Naive thymus-derived CD4-positive, alpha-beta T cell (primary cell): ENCODE measurements around the gene NELFE. TPM values are rescaled to one million over a fixed set of nuclear protein-coding genes. Genes with fewer than 3 reads are reported as not detected.
"Not testable (repeated sequence)": the region's sequence is repeated elsewhere in the genome, so short reads cannot be mapped to it uniquely, and the experiment has no call there.

Source experiments
- ATAC-seq: fragments of 150-1000 bp; cut with Tn5 transposase; 2 replicates; pipeline ENCODE4 v1.10.0; 2021; ENCODE audit warnings: mild to moderate bottlenecking, moderate library complexity
- CTCF ChIA-PET: fragments of 350-600 bp; sonication (Branson Sonifier 250); formaldehyde crosslinking; loops from one replicate; lab custom pipeline; 2021; ENCODE audit warnings: antibody characterized with exemption; lab: Charles Lee
- POLR2A ChIA-PET: fragments of 350-600 bp; sonication (Branson Sonifier 250); formaldehyde crosslinking; loops from one replicate; lab custom pipeline; 2021; ENCODE audit warnings: antibody characterized with exemption, inconsistent platforms; lab: Charles Lee
- DNase-seq, 9 donors: peaks; one replicate each; pipeline versions ENCODE4 v3.0.0 to v3.0.0-alpha.2; 2020 to 2022; ENCODE audit warnings: mixed read lengths in 1 of 9
- H3K27ac ChIP-seq: one replicate; pipeline ENCODE4 v1.7.0; 2013; ENCODE audit warnings: mild to moderate bottlenecking, low read depth, low read length, moderate library complexity
- H3K27me3 ChIP-seq, 2 donors: one replicate each; pipeline ENCODE4 v1.7.0; 2013; ENCODE audit warnings: low read length in 2 of 2, mild to moderate bottlenecking in 2 of 2, moderate library complexity in 2 of 2; ENCODE audit not compliant: control insufficient read depth in 2 of 2, insufficient read depth in 2 of 2
- H3K36me3 ChIP-seq, 3 experiments: 1 replicate in 2 of 3; 2 replicates in 1 of 3; pipeline ENCODE4 v1.7.0; 2013; ENCODE audit warnings: low read length in 3 of 3, mild to moderate bottlenecking in 3 of 3, moderate library complexity in 1 of 3; ENCODE audit not compliant: insufficient read depth in 3 of 3, control insufficient read depth in 2 of 3
- H3K4me1 ChIP-seq, 2 donors: one replicate each; pipeline ENCODE4 v1.7.0; 2013; ENCODE audit warnings: low read length in 2 of 2, mild to moderate bottlenecking in 2 of 2, moderate library complexity in 1 of 2; ENCODE audit not compliant: control insufficient read depth in 2 of 2, insufficient read depth in 2 of 2
- H3K4me3 ChIP-seq: 2 replicates; pipeline ENCODE4 v1.7.0; 2013; ENCODE audit warnings: mild to moderate bottlenecking, low read length
- H3K9me3 ChIP-seq, 3 experiments: 1 replicate in 2 of 3; 2 replicates in 1 of 3; pipeline ENCODE4 v1.7.0; 2013; ENCODE audit warnings: low read length in 3 of 3; ENCODE audit not compliant: control insufficient read depth in 2 of 3
- H3K27ac Mint-ChIP-seq, 9 donors: one replicate each; pipeline ENCODE4 v1.8.0; 2020 to 2022; ENCODE audit warnings: mixed read lengths in 9 of 9, mild to moderate bottlenecking in 8 of 9, moderate library complexity in 5 of 9, inconsistent platforms in 2 of 9
- H3K27me3 Mint-ChIP-seq, 5 donors: one replicate each; pipeline ENCODE4 v1.8.0; 2021 to 2022; ENCODE audit warnings: mixed read lengths in 5 of 5, mild to moderate bottlenecking in 1 of 5
- H3K36me3 Mint-ChIP-seq, 5 donors: one replicate each; pipeline ENCODE4 v1.8.0; 2020 to 2022; ENCODE audit warnings: mixed read lengths in 5 of 5, mild to moderate bottlenecking in 3 of 5, inconsistent platforms in 1 of 5
- H3K4me1 Mint-ChIP-seq, 7 donors: one replicate each; pipeline ENCODE4 v1.8.0; 2020 to 2022; ENCODE audit warnings: mixed read lengths in 7 of 7, mild to moderate bottlenecking in 3 of 7, inconsistent platforms in 1 of 7
- H3K4me3 Mint-ChIP-seq, 10 donors: one replicate each; pipeline ENCODE4 v1.8.0; 2020 to 2022; ENCODE audit warnings: mild to moderate bottlenecking in 10 of 10, mixed read lengths in 10 of 10, moderate library complexity in 6 of 10, inconsistent platforms in 2 of 10
- H3K9me3 Mint-ChIP-seq, 11 donors: one replicate each; pipeline ENCODE4 v1.8.0; 2020 to 2022; ENCODE audit warnings: mixed read lengths in 11 of 11, mild to moderate bottlenecking in 4 of 11, inconsistent platforms in 1 of 11, moderate library complexity in 1 of 11
- intact Hi-C, 2 donors: fragments of 100-400 bp; cut with micrococcal nuclease; formaldehyde crosslinking; loops; one replicate each; pipeline ENCODE4 v1.15.1; 2023
- polyA plus RNA-seq, 2 donors: library from polyadenylated mRNA; unstranded; fragments of 300-500 nt; fragmentation: Illumina TruSeq; gene quantifications; one replicate each; pipeline ENCODE4 v1.2.3, GENCODE V29; 2021
- total RNA-seq, 6 experiments: library from RNA in 5 of 6; stranded (reverse) in 5 of 6; gene quantifications; 1 replicate in 5 of 6; 2 replicates in 1 of 6; pipeline ENCODE4 v1.2.3 and lab custom pipeline; 2021 to 2026

The NELFE gene
- total and polyA plus RNA-seq, 7 experiments from 2014 or later, result 47.5 to 76.6 (median 59.1) TPM

- H3K4me1 ChIP-seq, result peaks cover 12 to 34% of the 10 kb centered on the region in 2 donors
- DNase-seq, H3K27ac ChIP-seq, H3K4me3 ChIP-seq, H3K9me3 ChIP-seq, POLR2A ChIA-PET, H3K27me3 Mint-ChIP-seq, H3K4me3 Mint-ChIP-seq, H3K9me3 Mint-ChIP-seq, H3K36me3 ChIP-seq, H3K27me3 ChIP-seq, ATAC-seq, H3K27ac Mint-ChIP-seq: not testable (repeated sequence)
- Mint-ChIP-seq H3K36me3 (peaks cover 0 to 12% (median 7%) of the 10 kb centered on the region in 5 donors), H3K4me1 (peaks cover 23 to 61% (median 45%) of the 10 kb centered on the region in 7 donors)
- intact Hi-C loops, result loop anchor here in 1 of 2 donors (10.0 kb wide), 2 partner anchors 111 to 241 kb away; partner anchors contain the start of genes CLIC1 and NEU1
- CTCF ChIA-PET, result interaction anchor here (0.9 kb wide), 1 partner anchor 247 kb away, joined by 3 read pairs; no protein-coding TSS in a partner anchor
These were observed 17.3 kb upstream of the NELFE start for GRCh38 chr6:31976065-31976464.

- peaks cover 0 to 19% (median 7%) of the 10 kb centered on the region in 5 donors for H3K36me3 Mint-ChIP-seq
These were observed 14.1 kb upstream of the NELFE start for GRCh38 chr6:31972709-31973350.

GRCh38 chr6:31971993-31972708 lies 13.4 kb upstream of the NELFE start, which contains the start of gene DXO:
Gene DXO, minus strand, starts transcription at chr6:31972138. Its CDS starts 463 bp downstream, at chr6:31971675.
- intact Hi-C loops, result loop anchor here (1.0 to 10.0 kb wide), 3 partner anchors 13 to 237 kb away; partner anchors contain the start of genes SKIC2 (in 2 of the 2), CLIC1 (in 1 of the 2) and NEU1 (in 1 of the 2)
- POLR2A ChIA-PET, result interaction anchor here (0.6 to 6.6 kb wide), 17 partner anchors 7 to 1572 kb away, joined by 3 to 108 read pairs (median 4); partner anchors contain the start of genes EHMT2, MRPS18B, NELFE and SKIC2
- H3K27ac Mint-ChIP-seq, result peak within 1 kb of the TSS; percentile 97 to 100 (median 100)
- no peaks in the 10 kb centered on the region for H3K9me3 ChIP-seq
- H3K4me3 Mint-ChIP-seq, result peak within 1 kb of the TSS; percentile 86 to 99 (median 99)
- H3K4me3 ChIP-seq, result peak within 1 kb of the TSS; percentile 90
- DNase-seq, result peak; percentile 95 to 100 (median 99)
- peaks cover 0 to 35% (median 14%) of the 10 kb centered on the region in 3 experiments for H3K36me3 ChIP-seq
- peaks cover 0 to 7% (median 0%) of the 10 kb centered on the region in 11 donors for H3K9me3 Mint-ChIP-seq
- ATAC-seq, result peak; percentile 94
- peak within 1 kb of the TSS; percentile 97 for H3K27ac ChIP-seq
- H3K27me3 Mint-ChIP-seq, result peaks cover 0 to 5% (median 0%) of the 10 kb centered on the region in 5 donors
- CTCF ChIA-PET, result no interaction called here
- H3K4me1 ChIP-seq, result peaks cover 21 to 22% of the 10 kb centered on the region in 2 donors
- H3K27me3 ChIP-seq, result no peaks in the 10 kb centered on the region
- peaks cover 20 to 51% (median 42%) of the 10 kb centered on the region in 7 donors for H3K4me1 Mint-ChIP-seq
- H3K36me3 Mint-ChIP-seq, result peaks cover 0 to 26% (median 8%) of the 10 kb centered on the region in 5 donors

More at GRCh38 chr6:31972709-31973350, 14.1 kb upstream of the NELFE start:
- intact Hi-C loops, result loop anchor here (1.0 to 10.0 kb wide), 3 partner anchors 14 to 238 kb away; partner anchors contain the start of genes SKIC2 (in 2 of the 2), CLIC1 (in 1 of the 2) and NEU1 (in 1 of the 2)
- Histone ChIP-seq H3K4me3 (peak overlapping the region; percentile 90), H3K27ac (peak overlapping the region; percentile 97), H3K27me3 (no peaks in the 10 kb centered on the region), H3K9me3 (no peaks in the 10 kb centered on the region), H3K36me3 (peaks cover 0 to 28% (median 7%) of the 10 kb centered on the region in 3 experiments), H3K4me1 (peaks cover 21 to 22% of the 10 kb centered on the region in 2 donors)
- ATAC-seq (no peak), DNase-seq (no peak)
- peak overlapping the region; percentile 97 to 100 (median 100) for H3K27ac Mint-ChIP-seq
- POLR2A ChIA-PET, result interaction anchor here (0.6 to 6.6 kb wide), 8 partner anchors 11 to 872 kb away, joined by 3 to 108 read pairs (median 6); partner anchors contain the start of genes EHMT2, NELFE, SKIC2 and VARS1
- CTCF ChIA-PET, result no interaction called here
- peaks cover 0 to 5% (median 0%) of the 10 kb centered on the region in 5 donors for H3K27me3 Mint-ChIP-seq
- peaks cover 0 to 7% (median 0%) of the 10 kb centered on the region in 11 donors for H3K9me3 Mint-ChIP-seq
- H3K4me1 Mint-ChIP-seq, result peaks cover 20 to 52% (median 42%) of the 10 kb centered on the region in 7 donors
- H3K4me3 Mint-ChIP-seq, result peak overlapping the region; percentile 86 to 99 (median 99)

- H3K4me1 Mint-ChIP-seq, result peaks cover 20 to 51% (median 42%) of the 10 kb centered on the region in 7 donors
These were observed 12.7 kb upstream of the NELFE start for GRCh38 chr6:31971279-31971992.

GRCh38 chr6:31970604-31971271 lies 12.0 kb upstream of the NELFE start:
- Histone ChIP-seq H3K27ac (peak overlapping the region; percentile 97), H3K4me1 (peaks cover 21 to 22% of the 10 kb centered on the region in 2 donors), H3K36me3 (peaks cover 0 to 49% (median 22%) of the 10 kb centered on the region in 3 experiments), H3K4me3 (peak overlapping the region; percentile 90), H3K27me3 (no peaks in the 10 kb centered on the region), H3K9me3 (no peaks in the 10 kb centered on the region)
- peaks cover 0 to 31% (median 11%) of the 10 kb centered on the region in 5 donors for H3K36me3 Mint-ChIP-seq
- ChIA-PET CTCF (interaction anchor here (0.6 to 1.9 kb wide), 2 partner anchors 11 to 1356 kb away, joined by 3 to 10 read pairs; partner anchors contain the start of genes NELFE and SKIC2), POLR2A (interaction anchor here (1.1 to 6.6 kb wide), 3 partner anchors 9 to 19 kb away, joined by 3 to 108 read pairs (median 9); partner anchors contain the start of genes NELFE and SKIC2)
- peak overlapping the region; percentile 61 to 99 (median 99) for H3K4me3 Mint-ChIP-seq
- peaks cover 0 to 7% (median 0%) of the 10 kb centered on the region in 11 donors for H3K9me3 Mint-ChIP-seq
- H3K4me1 Mint-ChIP-seq, result peaks cover 20 to 51% (median 42%) of the 10 kb centered on the region in 7 donors
- peak overlapping the region; percentile 97 to 100 (median 100) for H3K27ac Mint-ChIP-seq
- intact Hi-C loops, result loop anchor here in 1 of 2 donors (10.0 kb wide), 2 partner anchors 106 to 236 kb away; partner anchors contain the start of genes CLIC1 and NEU1
- H3K27me3 Mint-ChIP-seq, result peaks cover 0 to 5% (median 0%) of the 10 kb centered on the region in 5 donors
- no peak for DNase-seq
- no peak for ATAC-seq

More at GRCh38 chr6:31971279-31971992, 12.7 kb upstream of the NELFE start:
- H3K27me3 Mint-ChIP-seq, result peaks cover 0 to 5% (median 0%) of the 10 kb centered on the region in 5 donors
- ChIA-PET CTCF (interaction anchor here (0.6 kb wide), 1 partner anchor 1357 kb away, joined by 3 read pairs; no protein-coding TSS in a partner anchor), POLR2A (interaction anchor here (0.6 to 6.6 kb wide), 14 partner anchors 8 to 1572 kb away, joined by 3 to 108 read pairs (median 4); partner anchors contain the start of genes EHMT2, MRPS18B, NELFE and SKIC2)
- Histone ChIP-seq H3K27me3 (no peaks in the 10 kb centered on the region), H3K4me3 (peak overlapping the region; percentile 90), H3K27ac (peak overlapping the region; percentile 97), H3K4me1 (peaks cover 21 to 22% of the 10 kb centered on the region in 2 donors), H3K9me3 (no peaks in the 10 kb centered on the region), H3K36me3 (peaks cover 0 to 42% (median 20%) of the 10 kb centered on the region in 3 experiments)
- H3K27ac Mint-ChIP-seq, result peak overlapping the region; percentile 97 to 100 (median 100)
- H3K9me3 Mint-ChIP-seq, result peaks cover 0 to 7% (median 0%) of the 10 kb centered on the region in 11 donors
- intact Hi-C loops, result loop anchor here in 1 of 2 donors (10.0 kb wide), 2 partner anchors 107 to 237 kb away; partner anchors contain the start of genes CLIC1 and NEU1
- DNase-seq (peak in 1 of 9 donors; percentile 20), ATAC-seq (no peak)
- H3K4me3 Mint-ChIP-seq, result peak overlapping the region; percentile 86 to 99 (median 99)
- H3K36me3 Mint-ChIP-seq, result peaks cover 0 to 30% (median 7%) of the 10 kb centered on the region in 5 donors
